Gastrocnemius medialis (tissue), 4 donors: ENCODE data around the gene AKIP1. TPM values are rescaled to one million over a fixed set of nuclear protein-coding genes. Genes with fewer than 3 reads are reported as not detected.

ENCODE experiments used
- ATAC-seq, 2 donors: fragments of 150-250 bp; one replicate each; pipeline ENCODE4 v1.9.1; 2016
- DNase-seq, 2 donors: peaks; one replicate each; pipeline ENCODE4 v3.0.0-alpha.2; 2019
- H3K27ac ChIP-seq, 4 donors: fragments of 200-600 bp; sonication (generic); 1 replicate in 1 of 4; 2 replicates in 3 of 4; pipeline ENCODE4 v1.5.1; 2016 to 2018; ENCODE audit warnings: mild to moderate bottlenecking in 2 of 4, moderate library complexity in 1 of 4
- H3K27me3 ChIP-seq, 3 donors: fragments of 200-600 bp; sonication (generic) in 2 of 3; 1 replicate in 1 of 3; 2 replicates in 2 of 3; pipeline versions ENCODE4 v1.5.1 to v1.6.0; 2016 to 2019; ENCODE audit warnings: mild to moderate bottlenecking in 1 of 3, moderate library complexity in 1 of 3
- H3K36me3 ChIP-seq, 2 donors: fragments of 200-600 bp; sonication (generic) in 1 of 2; one replicate each; pipeline ENCODE4 v1.5.1; 2017 to 2018
- H3K4me1 ChIP-seq, 2 donors: fragments of 200-600 bp; sonication (generic) in 1 of 2; one replicate each; pipeline ENCODE4 v1.5.1; 2016 to 2017; ENCODE audit warnings: mild to moderate bottlenecking in 2 of 2
- H3K4me3 ChIP-seq, 4 donors: fragments of 200-600 bp; sonication (generic) in 3 of 4; 1 replicate in 1 of 4; 2 replicates in 3 of 4; pipeline ENCODE4 v1.5.1; 2016 to 2019; ENCODE audit warnings: mild to moderate bottlenecking in 2 of 4
- H3K9me3 ChIP-seq, 3 donors: fragments of 200-600 bp; sonication (generic) in 2 of 3; 1 replicate in 1 of 3; 2 replicates in 2 of 3; pipeline ENCODE4 v1.5.1; 2016 to 2019
- POLR2A ChIP-seq, 2 donors: fragments of 450-650 bp; IDR thresholded peaks; one replicate each; pipeline ENCODE4 v1.6.1; 2017; ENCODE audit warnings: antibody characterized with exemption in 2 of 2, mild to moderate bottlenecking in 2 of 2, moderate library complexity in 2 of 2
- in situ Hi-C, 4 donors: fragments of 200-750 bp; cut with MboI; loops; one replicate each; pipeline versions ENCODE4 v1.15.0 to v1.8.0; 2017; ENCODE audit warnings: low sequenced_read_pairs in 4 of 4
- intact Hi-C: fragments of 100-400 bp; cut with DNase I; formaldehyde crosslinking; loops from one replicate; pipeline ENCODE4 v1.15.1; 2023; ENCODE audit warnings: low total_unique reads
- total RNA-seq, 4 donors: library from RNA; depleted of rRNA; stranded (reverse); fragments of >200 nt; gene quantifications; one replicate each; pipeline versions ENCODE4 v1.1.0 to v1.2.3, GENCODE V29; 2016
- TF ChIP-seq, protein P1 (sequence below), 5 experiments: fragments of 450-650 bp in 3 of 5; fragments of 200-600 bp in 2 of 5; sonication (generic) in 2 of 5; IDR thresholded peaks in 4 of 5; conservative IDR thresholded peaks in 1 of 5; 1 replicate in 4 of 5; 2 replicates in 1 of 5; pipeline ENCODE4 v1.5.1; 2016 to 2019; ENCODE audit warnings: antibody characterized with exemption in 5 of 5, mild to moderate bottlenecking in 3 of 5, moderate library complexity in 3 of 5

Gene AKIP1
- total RNA-seq, 4 donors from 2014 or later, result 13.8 to 33.5 (median 25.0) TPM

DNA sequence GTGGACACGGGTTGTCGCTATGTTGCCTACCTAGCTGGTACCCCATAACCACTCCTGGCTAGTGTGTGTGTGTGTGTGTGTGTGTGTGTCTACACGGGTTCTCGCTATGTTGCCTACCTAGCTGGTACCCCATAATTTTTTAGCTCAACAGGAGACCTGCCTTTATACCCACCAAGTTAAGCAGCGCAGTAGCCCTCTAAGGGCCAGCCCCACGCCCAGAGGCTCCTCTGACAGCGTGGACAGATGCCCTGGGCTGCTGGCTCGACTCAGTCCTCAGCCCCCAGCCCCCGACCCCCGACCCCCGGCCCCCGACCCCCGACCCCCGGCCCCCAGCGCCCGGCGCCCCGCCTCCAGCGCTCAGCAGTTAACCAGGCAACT lies 351 bp upstream of the AKIP1 start:
- intact Hi-C loops (loop anchor here (2.0 to 5.0 kb wide), 3 partner anchors 54 to 222 kb away; partner anchors contain the start of gene TMEM9B), in situ Hi-C loops (loop anchor here in 1 of 4 donors (25.0 kb wide), 1 partner anchor 223 kb away; the partner anchor contains the start of genes RPL27A and TRIM66)
- peak; percentile 1 to 25 for ATAC-seq
- TF ChIP-seq POLR2A (IDR thresholded peaks at IDR 0.05), result no peak
- TF ChIP-seq, protein P1, sequence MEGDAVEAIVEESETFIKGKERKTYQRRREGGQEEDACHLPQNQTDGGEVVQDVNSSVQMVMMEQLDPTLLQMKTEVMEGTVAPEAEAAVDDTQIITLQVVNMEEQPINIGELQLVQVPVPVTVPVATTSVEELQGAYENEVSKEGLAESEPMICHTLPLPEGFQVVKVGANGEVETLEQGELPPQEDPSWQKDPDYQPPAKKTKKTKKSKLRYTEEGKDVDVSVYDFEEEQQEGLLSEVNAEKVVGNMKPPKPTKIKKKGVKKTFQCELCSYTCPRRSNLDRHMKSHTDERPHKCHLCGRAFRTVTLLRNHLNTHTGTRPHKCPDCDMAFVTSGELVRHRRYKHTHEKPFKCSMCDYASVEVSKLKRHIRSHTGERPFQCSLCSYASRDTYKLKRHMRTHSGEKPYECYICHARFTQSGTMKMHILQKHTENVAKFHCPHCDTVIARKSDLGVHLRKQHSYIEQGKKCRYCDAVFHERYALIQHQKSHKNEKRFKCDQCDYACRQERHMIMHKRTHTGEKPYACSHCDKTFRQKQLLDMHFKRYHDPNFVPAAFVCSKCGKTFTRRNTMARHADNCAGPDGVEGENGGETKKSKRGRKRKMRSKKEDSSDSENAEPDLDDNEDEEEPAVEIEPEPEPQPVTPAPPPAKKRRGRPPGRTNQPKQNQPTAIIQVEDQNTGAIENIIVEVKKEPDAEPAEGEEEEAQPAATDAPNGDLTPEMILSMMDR (IDR thresholded peaks at IDR 0.05 in 4 of 5, conservative IDR thresholded peaks at IDR 0.05 in 1 of 5), result no peak
- H3K4me1 ChIP-seq, result peaks cover 10 to 21% of the 10 kb centered on the region in 2 donors
- H3K36me3 ChIP-seq, result peaks cover 0 to 1% of the 10 kb centered on the region in 2 donors
- DNase-seq, result no peak
- H3K27me3 ChIP-seq, result no peaks in the 10 kb centered on the region
- H3K9me3 ChIP-seq, result no peaks in the 10 kb centered on the region
- H3K4me3 ChIP-seq, result peak overlapping the region; percentile 88 to 95 (median 94)
- peak overlapping the region; percentile 86 to 93 (median 90) for H3K27ac ChIP-seq

DNA sequence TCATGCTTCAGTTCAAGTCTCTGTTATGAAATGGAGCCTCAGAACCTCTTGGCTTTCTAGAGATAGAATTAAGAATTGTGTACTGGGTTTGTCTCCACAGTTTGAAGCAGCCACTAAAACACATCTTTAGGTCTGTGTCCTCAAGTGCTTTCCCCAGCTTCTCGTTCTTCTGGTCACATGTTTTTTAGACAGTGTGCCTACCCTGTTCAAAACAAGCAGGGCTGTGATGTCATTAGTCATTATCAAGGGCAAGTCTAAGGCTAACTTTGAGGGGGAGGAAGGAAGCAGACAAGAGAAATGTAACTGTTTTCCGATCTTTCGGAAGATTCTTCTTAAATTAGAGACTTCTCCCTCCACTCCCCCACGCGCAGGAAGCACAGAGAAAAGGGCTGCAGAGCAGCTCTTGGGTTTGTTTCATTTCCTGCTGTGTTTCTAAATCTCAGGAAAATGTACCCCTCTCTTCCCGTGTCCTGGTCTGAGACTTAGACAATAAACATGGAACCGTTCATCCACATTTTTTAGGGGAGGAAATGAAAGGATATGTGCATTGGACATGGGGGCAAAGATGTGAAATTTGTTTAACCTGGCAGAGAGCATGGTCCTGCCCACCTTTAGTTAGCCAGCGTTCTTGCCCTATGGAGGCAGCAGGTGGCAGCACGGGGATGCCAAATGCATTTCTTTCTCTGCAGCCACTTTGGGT lies 3.1 kb downstream of the AKIP1 start:
- Histone ChIP-seq H3K4me1 (peaks cover 19 to 31% of the 10 kb centered on the region in 2 donors), H3K36me3 (peaks cover 0 to 25% of the 10 kb centered on the region in 2 donors), H3K4me3 (no peak overlapping the region), H3K9me3 (no peaks in the 10 kb centered on the region), H3K27me3 (no peaks in the 10 kb centered on the region), H3K27ac (peak overlapping the region; percentile 11 to 38 (median 22))
- ATAC-seq (no peak), DNase-seq (no peak)
- intact Hi-C loops (loop anchor here (5.0 kb wide), 1 partner anchor 107 kb away; no protein-coding TSS in a partner anchor), in situ Hi-C loops (loop anchor here in 1 of 4 donors (25.0 kb wide), 1 partner anchor 227 kb away; the partner anchor contains the start of genes RPL27A and TRIM66)
- TF ChIP-seq, protein P1 (IDR thresholded peaks at IDR 0.05 in 4 of 5, conservative IDR thresholded peaks at IDR 0.05 in 1 of 5), result peak in 2 of 5 experiments; percentile 16 to 19
- no peak for TF ChIP-seq POLR2A (IDR thresholded peaks at IDR 0.05)

DNA sequence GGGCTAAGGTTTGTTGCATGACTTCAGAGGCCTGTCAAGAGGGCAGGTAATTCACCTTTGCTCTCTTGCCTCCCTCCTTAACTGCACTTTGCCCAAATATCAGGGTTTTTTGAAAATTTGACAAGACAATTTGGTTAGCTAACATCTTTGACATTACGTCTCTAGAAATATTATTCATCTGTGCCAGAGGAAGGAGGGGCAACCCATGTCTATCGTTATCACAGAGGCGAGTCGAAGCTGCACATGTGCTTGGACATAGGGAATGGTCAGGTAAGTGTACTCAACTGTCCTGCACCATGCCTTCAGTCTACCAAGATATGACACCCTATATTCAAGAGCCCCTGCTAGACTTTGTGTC lies 3.7 kb downstream of the AKIP1 start:
- H3K27ac ChIP-seq, result no peak overlapping the region
- in situ Hi-C loops, result loop anchor here in 1 of 4 donors (25.0 kb wide), 1 partner anchor 227 kb away; the partner anchor contains the start of genes RPL27A and TRIM66

DNA sequence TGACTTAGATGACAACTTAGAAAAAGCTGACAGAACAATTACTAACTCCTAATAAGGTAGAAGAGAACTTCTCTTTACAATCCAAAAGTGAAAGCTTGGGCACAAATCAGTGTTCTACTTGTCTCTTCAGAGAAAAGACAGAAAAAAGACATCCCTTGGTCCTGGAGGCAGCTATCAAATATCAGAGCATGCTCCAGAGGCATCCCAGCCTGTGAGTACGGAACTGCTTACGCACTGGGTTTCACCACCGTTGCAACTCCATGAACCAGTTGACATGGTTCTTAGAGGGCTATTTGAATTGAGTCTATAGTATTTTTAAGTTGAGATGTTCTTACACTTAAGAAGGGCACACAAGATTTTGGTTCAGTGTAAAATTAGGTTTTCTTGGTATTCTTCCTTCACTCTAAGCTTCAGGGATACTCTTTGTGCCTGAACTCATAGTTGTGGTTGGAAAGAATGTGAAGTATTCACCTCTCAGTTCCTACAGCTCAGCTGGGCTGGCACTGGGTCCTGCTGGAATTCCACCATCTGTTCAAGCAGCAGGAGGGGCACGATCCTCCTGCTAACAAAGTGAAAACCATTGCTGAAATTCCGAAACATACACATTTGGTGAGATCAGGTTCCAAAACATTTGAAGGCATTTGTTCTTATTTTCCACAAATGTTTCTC lies 6.3 kb downstream of the AKIP1 start:
- ATAC-seq, result peak in 1 of 2 donors; percentile 65
- Histone ChIP-seq H3K4me1 (peaks cover 12 to 18% of the 10 kb centered on the region in 2 donors), H3K9me3 (no peaks in the 10 kb centered on the region), H3K27ac (peak overlapping the region in 3 of 4 donors; percentile 0 to 46 (median 9)), H3K27me3 (no peaks in the 10 kb centered on the region), H3K36me3 (peaks cover 0 to 55% of the 10 kb centered on the region in 2 donors), H3K4me3 (no peak overlapping the region)
- DNase-seq, result peak in 1 of 2 donors; percentile 36
- intact Hi-C loops (no loop called here), in situ Hi-C loops (loop anchor here in 1 of 4 donors (25.0 kb wide), 1 partner anchor 230 kb away; the partner anchor contains the start of genes RPL27A and TRIM66)
- TF ChIP-seq POLR2A (IDR thresholded peaks at IDR 0.05), result no peak

More for the DNA sequence above, 3.7 kb downstream of the AKIP1 start:
- DNase-seq (no peak), ATAC-seq (no peak)
- Histone ChIP-seq H3K27me3 (no peaks in the 10 kb centered on the region), H3K4me1 (peaks cover 19 to 31% of the 10 kb centered on the region in 2 donors), H3K36me3 (peaks cover 0 to 30% of the 10 kb centered on the region in 2 donors), H3K4me3 (no peak overlapping the region), H3K9me3 (no peaks in the 10 kb centered on the region)
- TF ChIP-seq POLR2A (IDR thresholded peaks at IDR 0.05), result no peak
- TF ChIP-seq, protein P1 (IDR thresholded peaks at IDR 0.05 in 4 of 5, conservative IDR thresholded peaks at IDR 0.05 in 1 of 5), result no peak
- intact Hi-C loops, result loop anchor here (5.0 kb wide), 1 partner anchor 107 kb away; no protein-coding TSS in a partner anchor
